Stimulated activated CD8-positive, alpha-beta memory T cell treated with anti-CD3 and anti-CD28 coated beads, Interleukin-2, amount 100 ng/mL, for 1 hour (primary cell): ENCODE measurements around the gene LRRC10.

Experiments
- DNase-seq, 2 donors: peaks; one replicate each; pipeline ENCODE4 v3.0.0-alpha.2; 2020; ENCODE audit warnings: low read depth in 2 of 2

Gene LRRC10

GRCh38 chr12:69610729-69611128, at the start of gene LRRC10:
TSS of gene LRRC10 (minus strand) at chr12:69610907. CDS start at chr12:69610838, 69 bp downstream.
- no peak for DNase-seq

- DNase-seq = no peak
These were observed 49.6 kb upstream of the LRRC10 start for GRCh38 chr12:69660164-69660863.

GRCh38 chr12:69658203-69658602, 47.5 kb upstream of the LRRC10 start:
- no peak for DNase-seq

GRCh38 chr12:69657376-69658137, 46.9 kb upstream of the LRRC10 start:
- DNase-seq = no peak

- DNase-seq = no peak
These were observed 45.1 kb upstream of the LRRC10 start for GRCh38 chr12:69655616-69656340.

GRCh38 chr12:69653703-69654102, 43.0 kb upstream of the LRRC10 start:
- no peak for DNase-seq

GRCh38 chr12:69651922-69652321, 41.2 kb upstream of the LRRC10 start:
- DNase-seq = no peak

GRCh38 chr12:69649529-69649928, 38.8 kb upstream of the LRRC10 start:
- no peak for DNase-seq

GRCh38 chr12:69648476-69648875, 37.8 kb upstream of the LRRC10 start:
- no peak for DNase-seq

GRCh38 chr12:69647178-69647577, 36.5 kb upstream of the LRRC10 start:
- no peak for DNase-seq

GRCh38 chr12:69645031-69645430, 34.3 kb upstream of the LRRC10 start:
- no peak for DNase-seq

- no peak for DNase-seq
These were observed 33.8 kb upstream of the LRRC10 start for GRCh38 chr12:69644511-69644910.

- DNase-seq = no peak
These were observed 31.8 kb upstream of the LRRC10 start for GRCh38 chr12:69642531-69642930.

GRCh38 chr12:69641546-69641945, 30.8 kb upstream of the LRRC10 start:
- DNase-seq = no peak

- peak; percentile 14 to 36 for DNase-seq
These were observed 28.8 kb upstream of the LRRC10 start for GRCh38 chr12:69639400-69640016.

- no peak for DNase-seq
These were observed 22.4 kb upstream of the LRRC10 start for GRCh38 chr12:69633061-69633460.

GRCh38 chr12:69630191-69630590, 19.5 kb upstream of the LRRC10 start:
- DNase-seq = no peak

- DNase-seq = no peak
These were observed 16.8 kb upstream of the LRRC10 start for GRCh38 chr12:69627501-69627900.

GRCh38 chr12:69623970-69624369, 13.3 kb upstream of the LRRC10 start:
- no peak for DNase-seq

- DNase-seq = no peak
These were observed 10.8 kb upstream of the LRRC10 start for GRCh38 chr12:69621551-69621950.

- no peak for DNase-seq
These were observed 10.2 kb upstream of the LRRC10 start for GRCh38 chr12:69620921-69621320.

GRCh38 chr12:69620077-69620476, 9.4 kb upstream of the LRRC10 start:
- no peak for DNase-seq
